GM12874 (cell line): ENCODE data around the gene ITPR2.

Experiments
- CTCF ChIP-seq: IDR thresholded peaks from 2 replicates; pipeline ENCODE4 v1.5.1; 2011; ENCODE audit warnings: low read depth, mild to moderate bottlenecking, control low read depth, low read length, moderate library complexity; ENCODE audit not compliant: insufficient read depth

Gene ITPR2

GRCh38 chr12:26632756-26633155 lies 200.2 kb downstream of the ITPR2 start:
- no peak for TF ChIP-seq CTCF

- no peak for TF ChIP-seq CTCF
Observed at GRCh38 chr12:26631846-26632245, 201.1 kb downstream of the ITPR2 start.

- no peak for TF ChIP-seq CTCF
Observed at GRCh38 chr12:26630546-26631027, 202.4 kb downstream of the ITPR2 start.

- TF ChIP-seq CTCF, result no peak
Observed at GRCh38 chr12:26629864-26630263, 203.1 kb downstream of the ITPR2 start.

- no peak for TF ChIP-seq CTCF
Observed at GRCh38 chr12:26628234-26628633, 204.8 kb downstream of the ITPR2 start.

- TF ChIP-seq CTCF, result no peak
Observed at GRCh38 chr12:26627335-26627734, 205.7 kb downstream of the ITPR2 start.

- no peak for TF ChIP-seq CTCF
Observed at GRCh38 chr12:26623136-26623535, 209.9 kb downstream of the ITPR2 start.

GRCh38 chr12:26622601-26623000 lies 210.4 kb downstream of the ITPR2 start:
- TF ChIP-seq CTCF, result no peak
